Vagina (tissue), 2 donors: Measurements from ENCODE around the gene GATA2. TPM values are rescaled to one million over a fixed set of nuclear protein-coding genes. Genes with fewer than 3 reads are reported as not detected.

Source experiments
- DNase-seq, 2 donors: peaks; one replicate each; pipeline ENCODE4 v3.0.0-alpha.2; 2017; ENCODE audit errors: extremely low spot score in 2 of 2
- H3K27ac ChIP-seq: fragments of 200-600 bp; sonication (generic); one replicate; pipeline ENCODE4 v1.5.1; 2019
- H3K27me3 ChIP-seq: fragments of 200-600 bp; sonication (generic); one replicate; pipeline ENCODE4 v1.5.1; 2019
- H3K36me3 ChIP-seq, 2 donors: fragments of 200-600 bp; sonication (generic); one replicate each; pipeline ENCODE4 v1.5.1; 2017 to 2019
- H3K4me1 ChIP-seq: fragments of 200-600 bp; sonication (generic); one replicate; pipeline ENCODE4 v1.5.1; 2019
- H3K4me3 ChIP-seq, 2 donors: fragments of 200-600 bp; sonication (generic); 1 replicate in 1 of 2; 2 replicates in 1 of 2; pipeline ENCODE4 v1.5.1; 2016 to 2019
- H3K9me3 ChIP-seq: fragments of 200-600 bp; sonication (generic); one replicate; pipeline ENCODE4 v1.5.1; 2019
- POLR2A ChIP-seq, 2 donors: fragments of 450-650 bp; IDR thresholded peaks; one replicate each; pipeline ENCODE4 v1.6.1; 2017; ENCODE audit warnings: antibody characterized with exemption in 2 of 2, mild to moderate bottlenecking in 2 of 2, moderate library complexity in 2 of 2
- POLR2AphosphoS5 ChIP-seq, 2 donors: sonication (generic); formaldehyde crosslinking; IDR thresholded peaks; one replicate each; pipeline ENCODE4 v1.9.0; 2017; ENCODE audit warnings: antibody characterized with exemption in 2 of 2, mild to moderate bottlenecking in 2 of 2, low read depth in 1 of 2; ENCODE audit not compliant: insufficient read depth in 1 of 2
- intact Hi-C: fragments of 100-400 bp; cut with DNase I; formaldehyde crosslinking; loops from one replicate; pipeline ENCODE4 v1.15.1; 2023
- total RNA-seq: library from RNA; depleted of rRNA; stranded (reverse); fragments of >200 nt; gene quantifications from one replicate; pipeline ENCODE4 v1.2.3, GENCODE V29; 2016
- TF ChIP-seq, protein P1 (sequence below), 3 experiments: fragments of 450-650 bp in 2 of 3; fragments of 200-600 bp in 1 of 3; sonication (generic) in 1 of 3; IDR thresholded peaks; one replicate each; pipeline ENCODE4 v1.5.1; 2017 to 2019; ENCODE audit warnings: antibody characterized with exemption in 3 of 3, mild to moderate bottlenecking in 2 of 3, moderate library complexity in 2 of 3

Gene GATA2
- total RNA-seq, 1 donor from 2014 or later, result 50.6 TPM

DNA sequence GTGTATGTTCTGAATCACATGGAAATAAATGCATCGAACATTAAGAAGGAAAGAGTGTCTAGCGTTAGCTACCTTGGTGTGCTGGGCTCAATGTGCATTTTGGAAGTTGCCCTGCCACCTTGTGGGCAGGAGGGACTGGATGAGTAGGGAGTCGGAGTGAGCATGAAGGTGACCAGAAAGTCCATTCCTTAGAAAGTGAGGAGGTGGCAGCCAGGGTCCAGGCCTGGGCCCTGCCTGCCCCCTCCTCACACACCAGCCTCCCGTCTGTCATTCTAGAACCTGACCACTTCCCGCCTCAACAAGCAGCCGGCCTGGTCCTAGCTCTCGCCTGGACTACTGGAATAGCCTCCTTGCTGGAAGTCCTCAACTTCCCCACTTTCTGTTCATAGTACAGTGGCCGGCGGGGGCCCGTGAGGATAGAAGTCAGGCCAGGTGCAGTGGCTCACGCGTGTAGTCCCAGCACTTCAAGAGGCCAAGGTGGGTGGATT is 10.2 kb upstream of the GATA2 start:
- Histone ChIP-seq H3K27me3 (no peaks in the 10 kb centered on the region), H3K9me3 (no peaks in the 10 kb centered on the region), H3K4me1 (no peaks in the 10 kb centered on the region), H3K36me3 (no peaks in the 10 kb centered on the region), H3K4me3 (no peak overlapping the region), H3K27ac (no peak overlapping the region)
- TF ChIP-seq POLR2A (IDR thresholded peaks at IDR 0.05) (no peak), POLR2AphosphoS5 (IDR thresholded peaks at IDR 0.05; ENCODE audit: insufficient read depth in 1 of 2, low read depth in 1 of 2) (no peak)
- TF ChIP-seq, protein P1, sequence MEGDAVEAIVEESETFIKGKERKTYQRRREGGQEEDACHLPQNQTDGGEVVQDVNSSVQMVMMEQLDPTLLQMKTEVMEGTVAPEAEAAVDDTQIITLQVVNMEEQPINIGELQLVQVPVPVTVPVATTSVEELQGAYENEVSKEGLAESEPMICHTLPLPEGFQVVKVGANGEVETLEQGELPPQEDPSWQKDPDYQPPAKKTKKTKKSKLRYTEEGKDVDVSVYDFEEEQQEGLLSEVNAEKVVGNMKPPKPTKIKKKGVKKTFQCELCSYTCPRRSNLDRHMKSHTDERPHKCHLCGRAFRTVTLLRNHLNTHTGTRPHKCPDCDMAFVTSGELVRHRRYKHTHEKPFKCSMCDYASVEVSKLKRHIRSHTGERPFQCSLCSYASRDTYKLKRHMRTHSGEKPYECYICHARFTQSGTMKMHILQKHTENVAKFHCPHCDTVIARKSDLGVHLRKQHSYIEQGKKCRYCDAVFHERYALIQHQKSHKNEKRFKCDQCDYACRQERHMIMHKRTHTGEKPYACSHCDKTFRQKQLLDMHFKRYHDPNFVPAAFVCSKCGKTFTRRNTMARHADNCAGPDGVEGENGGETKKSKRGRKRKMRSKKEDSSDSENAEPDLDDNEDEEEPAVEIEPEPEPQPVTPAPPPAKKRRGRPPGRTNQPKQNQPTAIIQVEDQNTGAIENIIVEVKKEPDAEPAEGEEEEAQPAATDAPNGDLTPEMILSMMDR (IDR thresholded peaks at IDR 0.05), result no peak
- intact Hi-C loops, result loop anchor here (5.0 kb wide), 1 partner anchor 86 kb away; no protein-coding TSS in a partner anchor
- peak; percentile 74 to 81 for DNase-seq

DNA sequence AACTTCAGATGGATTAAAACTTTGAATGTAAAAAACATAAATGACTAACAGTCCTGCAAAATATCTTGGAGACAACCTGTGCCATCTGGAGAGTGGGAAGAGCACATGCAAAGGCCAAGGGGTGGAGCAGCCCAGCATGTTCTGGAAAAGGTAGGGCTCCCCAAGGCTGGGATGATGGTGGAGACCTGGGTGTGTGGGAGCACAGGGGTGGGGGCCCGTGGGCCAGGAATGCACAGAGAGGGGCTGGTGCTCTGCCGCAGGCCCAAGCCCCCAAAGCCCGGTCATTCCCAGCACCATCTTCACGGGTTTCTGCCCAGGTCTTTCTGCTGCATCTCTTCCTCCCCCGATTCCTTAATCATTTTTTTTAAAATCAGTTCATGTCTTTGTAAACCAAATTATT is 9.7 kb upstream of the GATA2 start:
- Histone ChIP-seq H3K4me1 (no peaks in the 10 kb centered on the region), H3K27ac (no peak overlapping the region), H3K36me3 (no peaks in the 10 kb centered on the region), H3K9me3 (no peaks in the 10 kb centered on the region), H3K4me3 (no peak overlapping the region), H3K27me3 (no peaks in the 10 kb centered on the region)
- TF ChIP-seq POLR2AphosphoS5 (IDR thresholded peaks at IDR 0.05; ENCODE audit: insufficient read depth in 1 of 2, low read depth in 1 of 2), result no peak
- TF ChIP-seq, protein P1 (IDR thresholded peaks at IDR 0.05), result no peak
- no peak for TF ChIP-seq POLR2A (IDR thresholded peaks at IDR 0.05)
- DNase-seq, result peak; percentile 22 to 34
- intact Hi-C loops, result loop anchor here (5.0 kb wide), 1 partner anchor 85 kb away; no protein-coding TSS in a partner anchor

DNA sequence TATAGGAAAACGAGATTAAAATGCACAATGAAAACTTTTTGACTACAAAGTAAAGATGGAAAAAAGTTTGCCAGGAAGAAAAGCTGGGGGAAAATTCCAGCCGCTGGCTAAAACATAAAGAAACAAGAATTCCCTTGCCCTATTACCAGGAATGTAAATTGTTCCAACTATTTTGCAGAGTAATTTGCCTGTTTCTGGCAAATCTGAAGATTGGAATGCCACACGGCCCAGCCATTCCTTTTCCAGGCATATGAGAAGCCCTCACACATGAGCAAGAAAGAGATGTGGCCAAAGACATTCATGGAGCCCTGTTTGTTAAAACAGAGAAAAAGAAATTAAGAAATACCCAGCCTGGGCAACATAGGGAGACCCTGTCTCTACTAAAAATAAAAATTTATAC is 8.4 kb upstream of the GATA2 start:
- intact Hi-C loops, result loop anchor here (5.0 kb wide), 1 partner anchor 84 kb away; no protein-coding TSS in a partner anchor
- Histone ChIP-seq H3K27ac (no peak overlapping the region), H3K9me3 (no peaks in the 10 kb centered on the region), H3K4me3 (no peak overlapping the region), H3K4me1 (peaks cover 11% of the 10 kb centered on the region), H3K27me3 (no peaks in the 10 kb centered on the region), H3K36me3 (no peaks in the 10 kb centered on the region)
- TF ChIP-seq POLR2A (IDR thresholded peaks at IDR 0.05), result no peak
- no peak for DNase-seq

DNA sequence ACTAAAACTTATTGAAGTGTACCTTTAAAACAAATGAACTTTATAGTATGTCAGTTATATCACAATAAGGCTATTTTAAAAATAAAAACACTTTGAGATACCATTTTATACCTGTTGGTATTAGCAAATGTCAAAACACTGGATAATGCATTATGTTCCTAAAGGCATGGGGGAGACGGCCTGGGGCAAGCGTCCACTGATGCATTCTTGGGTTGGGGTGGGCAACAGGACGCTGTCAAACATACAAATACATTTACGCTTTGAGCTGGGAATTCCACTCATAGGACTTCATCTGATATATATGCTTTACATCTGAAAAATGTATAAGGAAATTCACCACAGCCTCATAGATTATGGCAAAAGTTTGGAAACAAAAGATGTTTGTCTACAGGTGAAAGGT is 7.6 kb upstream of the GATA2 start:
- H3K36me3 ChIP-seq, result no peaks in the 10 kb centered on the region
- no peaks in the 10 kb centered on the region for H3K9me3 ChIP-seq
- H3K27me3 ChIP-seq, result no peaks in the 10 kb centered on the region
- H3K4me1 ChIP-seq, result peaks cover 11% of the 10 kb centered on the region
- no peak overlapping the region for H3K27ac ChIP-seq
- intact Hi-C loops, result loop anchor here (5.0 kb wide), 1 partner anchor 83 kb away; no protein-coding TSS in a partner anchor
- no peak for TF ChIP-seq POLR2A (IDR thresholded peaks at IDR 0.05)
- no peak for TF ChIP-seq POLR2AphosphoS5 (IDR thresholded peaks at IDR 0.05; ENCODE audit: insufficient read depth in 1 of 2, low read depth in 1 of 2)
- TF ChIP-seq, protein P1 (IDR thresholded peaks at IDR 0.05), result no peak
- peak in 1 of 2 donors; percentile 13 for DNase-seq
- no peak overlapping the region for H3K4me3 ChIP-seq

DNA sequence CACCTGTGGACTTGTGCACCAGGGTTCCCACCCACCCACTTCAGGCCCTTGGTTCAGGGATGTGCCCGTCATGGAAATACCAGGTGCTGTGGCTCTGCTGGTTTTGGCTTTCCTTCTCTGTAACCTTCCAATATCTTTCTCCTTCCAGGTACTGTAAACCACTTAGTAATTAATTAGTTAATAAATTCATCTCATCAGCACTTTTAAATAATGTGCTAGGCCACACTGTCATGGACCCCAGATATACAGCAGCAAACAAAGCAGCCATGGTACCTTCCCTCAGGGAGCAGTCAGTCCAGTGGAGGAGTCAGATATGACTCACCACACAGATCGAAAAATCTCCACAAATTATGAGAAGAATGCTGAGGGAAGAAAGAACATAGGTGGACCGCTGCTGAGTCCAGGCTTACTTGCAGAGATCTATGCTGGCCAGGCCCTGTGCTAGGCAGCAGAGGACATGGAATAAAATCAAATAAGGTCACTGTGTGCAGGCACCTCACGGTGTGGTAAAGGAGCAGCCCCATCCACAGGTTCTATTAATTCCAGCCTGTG is 6.8 kb upstream of the GATA2 start:
- H3K27me3 ChIP-seq, result no peaks in the 10 kb centered on the region
- H3K4me1 ChIP-seq, result peaks cover 11% of the 10 kb centered on the region
- TF ChIP-seq, protein P1 (IDR thresholded peaks at IDR 0.05), result no peak
- TF ChIP-seq POLR2AphosphoS5 (IDR thresholded peaks at IDR 0.05; ENCODE audit: insufficient read depth in 1 of 2, low read depth in 1 of 2) (no peak), POLR2A (IDR thresholded peaks at IDR 0.05) (no peak)
- no peaks in the 10 kb centered on the region for H3K36me3 ChIP-seq
- intact Hi-C loops, result loop anchor here (5.0 to 10.0 kb wide), 4 partner anchors 72 to 415 kb away; no protein-coding TSS in a partner anchor
- H3K9me3 ChIP-seq, result no peaks in the 10 kb centered on the region
- peak in 1 of 2 donors; percentile 69 for DNase-seq
- no peak overlapping the region for H3K27ac ChIP-seq
- H3K4me3 ChIP-seq, result no peak overlapping the region
